NCI-H82 (cell line): ENCODE measurements around the gene WDR20.
A peak's percentile ranks its signal among the peaks of the same experiment; 100 is the strongest.

Experiments used
- DNase-seq: peaks from one replicate; lab custom pipeline; 2025; lab: John Stamatoyannopoulos, UW

Gene WDR20

GRCh38 chr14:102218688-102219087 lies 79.0 kb downstream of the WDR20 start:
- DNase-seq, result no peak

- no peak for DNase-seq
These were observed 79.6 kb downstream of the WDR20 start for GRCh38 chr14:102219316-102219715.

- no peak for DNase-seq
These were observed 80.3 kb downstream of the WDR20 start for GRCh38 chr14:102220031-102220430.

- no peak for DNase-seq
These were observed 81.3 kb downstream of the WDR20 start for GRCh38 chr14:102221026-102221425.

GRCh38 chr14:102222009-102222575 lies 82.4 kb downstream of the WDR20 start:
- DNase-seq, result no peak

GRCh38 chr14:102222751-102223150 lies 83.1 kb downstream of the WDR20 start:
- no peak for DNase-seq

- no peak for DNase-seq
These were observed 84.0 kb downstream of the WDR20 start for GRCh38 chr14:102223682-102224081.

- DNase-seq, result no peak
These were observed 85.7 kb downstream of the WDR20 start for GRCh38 chr14:102225386-102225785.

GRCh38 chr14:102225936-102226335 lies 86.2 kb downstream of the WDR20 start:
- DNase-seq, result peak; percentile 72

GRCh38 chr14:102226356-102227125 lies 86.8 kb downstream of the WDR20 start:
- DNase-seq, result peak; percentile 11

GRCh38 chr14:102227184-102227964 lies 87.7 kb downstream of the WDR20 start:
- DNase-seq, result peak; percentile 18

- no peak for DNase-seq
These were observed 89.5 kb downstream of the WDR20 start for GRCh38 chr14:102229071-102229738.

- no peak for DNase-seq
These were observed 90.0 kb downstream of the WDR20 start for GRCh38 chr14:102229739-102230092.

- no peak for DNase-seq
These were observed 90.9 kb downstream of the WDR20 start for GRCh38 chr14:102230481-102231210.

- DNase-seq, result no peak
These were observed 92.0 kb downstream of the WDR20 start for GRCh38 chr14:102231476-102232347.

- no peak for DNase-seq
These were observed 92.6 kb downstream of the WDR20 start for GRCh38 chr14:102232348-102232625.

- DNase-seq, result no peak
These were observed 93.4 kb downstream of the WDR20 start for GRCh38 chr14:102233081-102233480.

- DNase-seq, result peak; percentile 86
These were observed 94.9 kb downstream of the WDR20 start for GRCh38 chr14:102234331-102235264.

- DNase-seq, result peak; percentile 95
These were observed 95.7 kb downstream of the WDR20 start for GRCh38 chr14:102235275-102235897.
